GM13976 (cell line): ENCODE data around the gene RNASEH2A.

Experiments used
- DNase-seq: peaks from one replicate; pipeline ENCODE4 v3.0.0; 2012; ENCODE audit warnings: low spot score
- CTCF ChIP-seq: IDR thresholded peaks from 2 replicates; pipeline ENCODE4 v1.5.1; 2012; ENCODE audit warnings: borderline replicate concordance, mild to moderate bottlenecking; ENCODE audit not compliant: insufficient read depth; ENCODE audit errors: extremely low read depth, missing control alignments, control extremely low read depth
- in situ Hi-C: fragments of 300-500 bp; cut with MboI; formaldehyde crosslinking; loops from one replicate; pipeline ENCODE4 v1.12.0; 2022; ENCODE audit warnings: low sequenced_read_pairs, mixed read lengths, inconsistent platforms; ENCODE audit not compliant: unreplicated experiment

Gene RNASEH2A

DNA sequence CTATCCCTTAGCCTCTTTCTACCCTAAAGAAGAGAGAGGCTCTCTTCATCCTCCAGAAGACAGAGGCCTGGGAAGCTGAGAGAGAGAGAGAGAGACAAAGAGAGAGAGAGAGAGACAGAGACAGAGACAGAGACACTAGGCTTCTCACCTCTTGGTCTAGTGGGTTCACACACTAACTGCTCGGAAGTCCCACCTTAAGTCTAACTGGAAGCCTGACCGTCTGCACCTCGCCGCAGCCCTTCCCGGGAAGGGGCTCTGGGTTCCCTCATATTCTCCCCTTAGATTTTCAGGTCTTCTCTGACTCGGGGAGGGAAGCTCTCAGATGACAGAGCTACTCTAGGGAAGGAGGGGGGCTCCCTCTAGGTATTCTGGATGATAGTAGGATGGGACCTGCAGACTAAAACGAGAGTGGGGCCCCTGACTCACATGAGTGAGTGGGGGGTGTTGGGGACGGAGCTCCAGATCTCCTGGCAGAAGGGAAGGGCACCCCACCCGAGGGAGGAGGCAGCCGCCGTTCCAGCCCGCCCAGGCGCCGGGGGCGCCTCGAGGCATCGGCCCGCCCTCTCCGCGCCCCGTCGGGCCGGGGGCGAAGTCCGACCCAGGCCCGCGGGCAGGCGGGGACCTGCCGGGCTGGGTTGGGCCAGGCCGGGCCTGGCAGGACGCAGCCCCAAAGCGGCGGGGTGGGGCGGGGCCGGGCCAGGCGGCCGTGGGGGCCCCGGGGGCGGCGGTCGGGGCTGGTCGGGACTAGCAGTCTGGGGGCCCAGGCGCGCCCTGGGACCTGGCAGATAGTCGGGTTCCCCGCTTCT lies 17.1 kb upstream of the RNASEH2A start:
- TF ChIP-seq CTCF = no peak
- DNase-seq = no peak
- in situ Hi-C loops = no loop called here

DNA sequence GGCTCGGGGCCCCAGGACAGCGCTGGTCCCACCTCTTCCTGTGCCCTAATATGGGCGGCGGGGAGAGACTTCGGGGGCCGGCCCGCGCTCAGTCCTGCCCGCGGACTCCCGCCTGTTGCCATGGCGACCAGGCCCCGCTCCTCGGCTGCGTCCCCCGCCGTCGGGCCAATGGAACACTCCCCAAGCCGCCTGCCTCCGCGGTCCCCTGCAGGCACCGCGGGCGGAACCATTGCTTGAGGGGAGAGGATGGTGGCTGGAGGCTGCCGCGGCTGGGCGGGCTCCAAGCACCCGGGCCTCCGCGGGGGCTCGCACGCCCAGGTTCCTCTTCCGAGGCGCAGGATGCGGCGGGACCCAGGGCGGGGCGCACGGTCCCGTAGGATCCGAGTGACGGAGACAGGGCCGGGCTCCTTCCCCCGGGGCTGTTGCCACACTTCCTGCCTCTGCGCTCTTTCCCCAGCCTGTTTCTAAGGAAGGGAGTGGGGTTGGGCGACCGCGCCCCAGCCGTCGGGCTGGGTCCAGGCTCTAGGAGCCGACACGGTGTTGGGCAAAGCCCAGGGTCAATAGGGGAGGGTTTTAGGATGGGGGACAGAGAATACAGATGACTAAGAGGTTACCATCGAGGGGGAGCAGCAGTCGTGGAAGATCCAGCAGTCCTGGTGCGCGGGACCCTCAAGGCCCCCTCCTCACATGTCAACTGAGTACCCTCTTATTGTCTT lies 16.3 kb upstream of the RNASEH2A start:
- TF ChIP-seq CTCF = no peak
- peak; percentile 95 for DNase-seq
- in situ Hi-C loops = no loop called here

DNA sequence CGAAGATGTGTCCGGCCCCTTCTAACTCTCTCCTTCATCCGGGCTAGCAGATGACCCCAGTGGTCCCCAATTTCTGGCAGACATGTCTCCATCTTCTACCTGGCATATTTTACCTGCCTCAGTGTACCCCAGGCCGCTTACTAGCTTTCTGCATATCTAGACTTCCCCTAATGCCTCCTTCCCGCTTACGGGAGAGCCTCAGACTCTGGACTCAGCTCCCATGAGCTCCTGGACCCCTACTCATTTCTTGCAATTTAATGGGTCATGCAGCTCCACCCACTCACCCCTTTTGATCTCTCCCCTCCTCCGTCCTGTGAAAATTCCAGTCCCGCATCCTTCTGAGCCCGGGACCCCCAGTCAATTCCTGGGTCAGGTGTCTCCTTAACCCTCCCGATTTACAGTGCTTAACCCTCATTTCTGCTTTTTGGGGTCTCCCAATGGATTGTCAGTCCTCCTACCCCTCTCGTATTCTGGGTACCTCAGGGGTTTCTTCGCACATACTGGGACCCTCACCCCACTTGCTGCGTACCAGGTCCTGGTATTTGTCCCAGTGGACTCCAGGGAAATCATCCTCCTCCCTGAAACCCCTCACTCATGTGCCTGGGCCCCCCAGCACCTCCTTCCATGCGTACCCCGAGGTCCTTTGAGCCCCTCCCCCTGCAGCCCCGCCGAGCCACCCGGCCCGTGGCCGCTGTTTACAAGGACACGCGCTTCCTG lies 15.6 kb upstream of the RNASEH2A start:
- in situ Hi-C loops = no loop called here
- DNase-seq = no peak
- no peak for TF ChIP-seq CTCF

DNA sequence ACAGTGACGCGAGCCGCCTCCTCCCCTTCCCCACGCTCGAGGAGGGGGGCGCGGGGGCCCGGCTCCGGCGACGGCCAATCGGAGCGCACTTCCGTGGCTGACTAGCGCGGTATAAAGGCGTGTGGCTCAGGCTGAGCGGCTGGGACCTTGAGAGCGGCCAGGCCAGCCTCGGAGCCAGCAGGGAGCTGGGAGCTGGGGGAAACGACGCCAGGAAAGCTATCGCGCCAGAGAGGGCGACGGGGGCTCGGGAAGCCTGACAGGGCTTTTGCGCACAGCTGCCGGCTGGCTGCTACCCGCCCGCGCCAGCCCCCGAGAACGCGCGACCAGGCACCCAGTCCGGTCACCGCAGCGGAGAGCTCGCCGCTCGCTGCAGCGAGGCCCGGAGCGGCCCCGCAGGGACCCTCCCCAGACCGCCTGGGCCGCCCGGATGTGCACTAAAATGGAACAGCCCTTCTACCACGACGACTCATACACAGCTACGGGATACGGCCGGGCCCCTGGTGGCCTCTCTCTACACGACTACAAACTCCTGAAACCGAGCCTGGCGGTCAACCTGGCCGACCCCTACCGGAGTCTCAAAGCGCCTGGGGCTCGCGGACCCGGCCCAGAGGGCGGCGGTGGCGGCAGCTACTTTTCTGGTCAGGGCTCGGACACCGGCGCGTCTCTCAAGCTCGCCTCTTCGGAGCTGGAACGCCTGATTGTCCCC lies 14.9 kb upstream of the RNASEH2A start, which contains the start of gene JUNB:
TSS of gene JUNB (plus strand) at position 142 of the 706 bp plus-strand sequence. CDS start at position 428, 286 bp downstream.
- DNase-seq = peak; percentile 91
- in situ Hi-C loops = no loop called here
- no peak for TF ChIP-seq CTCF

- TF ChIP-seq CTCF = no peak
- in situ Hi-C loops = no loop called here
- no peak for DNase-seq
Measured at GRCh38 chr19:12792051-12792852, 14.1 kb upstream of the RNASEH2A start.

GRCh38 chr19:12792853-12793289 lies 13.5 kb upstream of the RNASEH2A start:
- in situ Hi-C loops = no loop called here
- TF ChIP-seq CTCF = no peak
- no peak for DNase-seq
